Psoas muscle (tissue), 8 donors: ENCODE data around the gene HEMGN. TPM values are rescaled to one million over a fixed set of nuclear protein-coding genes. Genes with fewer than 3 reads are reported as not detected.

Experiments
- ATAC-seq, 4 donors: fragments of 200-7000 bp; cut with Tn5 transposase; one replicate each; pipeline ENCODE4 v1.9.1; 2020; ENCODE audit warnings: moderate library complexity in 3 of 4, mild to moderate bottlenecking in 2 of 4
- DNase-seq, 2 donors: peaks; one replicate each; pipeline ENCODE4 v3.0.0-alpha.2; 2020
- H3K27ac ChIP-seq: fragments of 200-600 bp; one replicate; pipeline ENCODE4 v1.8.0; 2022
- H3K27me3 ChIP-seq, 3 donors: fragments of 200-600 bp in 1 of 3; one replicate each; pipeline versions ENCODE4 v1.6.1 to v1.8.0; 2013 to 2022; ENCODE audit warnings: low read length in 2 of 3, mild to moderate bottlenecking in 2 of 3, moderate library complexity in 1 of 3; ENCODE audit not compliant: insufficient read depth in 3 of 3
- H3K36me3 ChIP-seq, 2 donors: fragments of 200-600 bp in 1 of 2; one replicate each; pipeline versions ENCODE4 v1.6.1 to v1.8.0; 2013 to 2022; ENCODE audit warnings: low read depth in 1 of 2, mild to moderate bottlenecking in 1 of 2, moderate library complexity in 1 of 2; ENCODE audit not compliant: insufficient read depth in 1 of 2
- H3K4me1 ChIP-seq: fragments of 200-600 bp; one replicate; pipeline ENCODE4 v1.8.0; 2022
- H3K4me3 ChIP-seq: fragments of 200-600 bp; one replicate; pipeline ENCODE4 v1.8.0; 2022; ENCODE audit warnings: mild to moderate bottlenecking
- H3K9me3 ChIP-seq: fragments of 200-600 bp; one replicate; pipeline ENCODE4 v1.8.0; 2022
- WGBS, 3 donors: extraction: QIAGEN DNeasy Blood & Tissue Kit; methylation state at CpG; one replicate each; pipeline versions ENCODE4 v1.1.6 to v1.1.7; 2013; 5-methylcytosine and 5-hydroxymethylcytosine counted together
- intact Hi-C, 2 donors: fragments of 100-400 bp; cut with DNase I; formaldehyde crosslinking; loops; one replicate each; pipeline versions ENCODE4 v1.11.0 to v1.14.2; 2022
- polyA plus RNA-seq, 3 donors: library from polyadenylated mRNA; stranded (reverse); fragments of 200-250 nt; gene quantifications; one replicate each; pipeline ENCODE4 v1.2.3, GENCODE V29; 2013
- total RNA-seq, 4 donors: library from RNA; stranded (reverse); fragmentation: NEBNext Ultra II Directional in 2 of 4; extraction: Animal tissue kit (Norgen Biotek cat#: 25700) in 2 of 4; gene quantifications; one replicate each; pipeline versions ENCODE4 v1.2.1 to v1.2.4, GENCODE V29; 2021 to 2023
- TF ChIP-seq, protein P1 (sequence below): fragments of 200-600 bp; IDR thresholded peaks from one replicate; pipeline ENCODE4 v1.8.0; 2022; ENCODE audit warnings: antibody characterized with exemption
- donor health status: healthy with polysubstance abuse.
- donor health status: DM: no; HTN: no; CAD: no; lungs with moderate emphysema.
- donor health status: Bipolar disorder and iron deficiency.
- donor health status: healthy.
- donor health status: DM: yes; HTN: yes; CAD: no.
- donor health status: DM: no; HTN: no; CAD: no.
- donor health status: DM: no; HTN: no; CAD: no.
- donor health status: DM: yes; HTN: yes; CAD: no.

HEMGN gene
- total and polyA plus RNA-seq, 7 donors: 0.71 TPM; not detected in 6

GRCh38 chr9:97880336-97880735 is 57.6 kb downstream of the HEMGN start:
- H3K27ac ChIP-seq: no peak overlapping the region
- ATAC-seq (no peak), DNase-seq (no peak)
- H3K4me1 ChIP-seq: no peaks in the 10 kb centered on the region
- no peaks in the 10 kb centered on the region for H3K27me3 ChIP-seq
- no peak overlapping the region for H3K4me3 ChIP-seq
- 58 to 59% (median 59%) methylated on average over 4 of the region's 4 CpGs for WGBS, 3 donors
- H3K36me3 ChIP-seq: no peaks in the 10 kb centered on the region
- TF ChIP-seq, protein P1, sequence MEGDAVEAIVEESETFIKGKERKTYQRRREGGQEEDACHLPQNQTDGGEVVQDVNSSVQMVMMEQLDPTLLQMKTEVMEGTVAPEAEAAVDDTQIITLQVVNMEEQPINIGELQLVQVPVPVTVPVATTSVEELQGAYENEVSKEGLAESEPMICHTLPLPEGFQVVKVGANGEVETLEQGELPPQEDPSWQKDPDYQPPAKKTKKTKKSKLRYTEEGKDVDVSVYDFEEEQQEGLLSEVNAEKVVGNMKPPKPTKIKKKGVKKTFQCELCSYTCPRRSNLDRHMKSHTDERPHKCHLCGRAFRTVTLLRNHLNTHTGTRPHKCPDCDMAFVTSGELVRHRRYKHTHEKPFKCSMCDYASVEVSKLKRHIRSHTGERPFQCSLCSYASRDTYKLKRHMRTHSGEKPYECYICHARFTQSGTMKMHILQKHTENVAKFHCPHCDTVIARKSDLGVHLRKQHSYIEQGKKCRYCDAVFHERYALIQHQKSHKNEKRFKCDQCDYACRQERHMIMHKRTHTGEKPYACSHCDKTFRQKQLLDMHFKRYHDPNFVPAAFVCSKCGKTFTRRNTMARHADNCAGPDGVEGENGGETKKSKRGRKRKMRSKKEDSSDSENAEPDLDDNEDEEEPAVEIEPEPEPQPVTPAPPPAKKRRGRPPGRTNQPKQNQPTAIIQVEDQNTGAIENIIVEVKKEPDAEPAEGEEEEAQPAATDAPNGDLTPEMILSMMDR: no peak
- peaks cover 3% of the 10 kb centered on the region for H3K9me3 ChIP-seq
- intact Hi-C loops: no loop called here

Other genes starting within 250 kb of the HEMGN start
- gene XPA, start 240.8 kb downstream of the HEMGN start, total RNA-seq: 10 to 100 TPM in 3 of 4 donors, 1 to 10 TPM in 1; 9.0 to 17.6 (median 10.9) TPM
- gene XPA, start 240.8 kb downstream of the HEMGN start, polyA plus RNA-seq: 10 to 100 TPM in 1 of 3 donors, 1 to 10 TPM in 2; 5.2 to 12.8 (median 8.5) TPM
- not detected for gene FOXE1, start 84.9 kb downstream of the HEMGN start, total RNA-seq
- gene FOXE1, start 84.9 kb downstream of the HEMGN start, polyA plus RNA-seq: not detected
- 10 to 100 TPM in 2 of 4 donors, 1 to 10 TPM in 2; 7.0 to 11.7 (median 8.6) TPM for gene TRMO, start 15.7 kb downstream of the HEMGN start, total RNA-seq
- gene TRMO, start 15.7 kb downstream of the HEMGN start, polyA plus RNA-seq: 10 to 100 TPM in 1 of 3 donors, 1 to 10 TPM in 2; 6.7 to 13.9 (median 9.2) TPM
- gene ANP32B, start 45.2 kb upstream of the HEMGN start, total RNA-seq: 10 to 100 TPM; 52.8 to 73.9 (median 66.5) TPM
- gene ANP32B, start 45.2 kb upstream of the HEMGN start, polyA plus RNA-seq: 100 to 1,000 TPM in 1 of 3 donors, 10 to 100 TPM in 2; 65.0 to 136 (median 74.2) TPM
- 10 to 100 TPM; 21.1 to 53.8 (median 26.5) TPM for gene NANS, start 118.6 kb upstream of the HEMGN start, total RNA-seq
- 100 to 1,000 TPM in 1 of 3 donors, 10 to 100 TPM in 2; 33.2 to 168 (median 48.9) TPM for gene NANS, start 118.6 kb upstream of the HEMGN start, polyA plus RNA-seq
- 1 to 10 TPM in 3 of 4 donors, under 1 TPM in 1; 0.79 to 2.5 (median 1.9) TPM for gene TRIM14, start 181.1 kb upstream of the HEMGN start, total RNA-seq
- gene TRIM14, start 181.1 kb upstream of the HEMGN start, polyA plus RNA-seq: under 1 TPM; 0.13 to 0.70 (median 0.38) TPM